Endothelial cell (in vitro differentiated cells): ENCODE data around the gene GSKIP. TPM values are rescaled to one million over a fixed set of nuclear protein-coding genes. Genes with fewer than 3 reads are reported as not detected.

Experiments
- DNase-seq: peaks from one replicate; pipeline ENCODE4 v3.0.0; 2021; ENCODE audit warnings: low spot score
- H3K27ac Mint-ChIP-seq: one replicate; pipeline ENCODE4 v1.8.0; 2021; ENCODE audit warnings: mixed read lengths, inconsistent platforms; ENCODE audit not compliant: unreplicated experiment
- H3K27me3 Mint-ChIP-seq: one replicate; pipeline ENCODE4 v1.8.0; 2021; ENCODE audit warnings: mild to moderate bottlenecking, moderate library complexity, mixed read lengths, inconsistent platforms; ENCODE audit not compliant: unreplicated experiment
- H3K36me3 Mint-ChIP-seq: one replicate; pipeline ENCODE4 v1.8.0; 2021; ENCODE audit warnings: mild to moderate bottlenecking, low read depth, mixed read lengths, inconsistent platforms; ENCODE audit not compliant: unreplicated experiment
- H3K4me1 Mint-ChIP-seq: one replicate; pipeline ENCODE4 v1.8.0; 2021; ENCODE audit warnings: mild to moderate bottlenecking, mixed read lengths, inconsistent platforms; ENCODE audit not compliant: unreplicated experiment
- H3K4me3 Mint-ChIP-seq: one replicate; pipeline ENCODE4 v1.8.0; 2021; ENCODE audit warnings: mild to moderate bottlenecking, mixed read lengths, inconsistent platforms; ENCODE audit not compliant: unreplicated experiment
- H3K9me3 Mint-ChIP-seq: one replicate; pipeline ENCODE4 v1.8.0; 2021; ENCODE audit warnings: mixed read lengths, inconsistent platforms; ENCODE audit not compliant: unreplicated experiment
- CTCF ChIP-seq: fragments of 200-600 bp; sonication (generic); IDR thresholded peaks from one replicate; pipeline ENCODE4 v1.5.0; 2021; ENCODE audit warnings: antibody characterized with exemption; ENCODE audit not compliant: unreplicated experiment
- total RNA-seq: library from RNA; stranded (reverse); fragmentation: NEBNext Ultra II Directional; extraction: Animal tissue kit (Norgen Biotek cat#: 25700); gene quantifications from one replicate; pipeline ENCODE4 v1.2.1, GENCODE V29; 2021; ENCODE audit not compliant: unreplicated experiment

The GSKIP gene
- total RNA-seq, 1 donor from 2014 or later = 27.6 TPM

- Mint-ChIP-seq H3K27me3 (no peaks in the 10 kb centered on the region), H3K4me1 (no peaks in the 10 kb centered on the region), H3K27ac (no peak overlapping the region), H3K4me3 (no peak overlapping the region), H3K36me3 (no peaks in the 10 kb centered on the region), H3K9me3 (no peaks in the 10 kb centered on the region)
- TF ChIP-seq CTCF = no peak
- DNase-seq = no peak
Observed at GRCh38 chr14:96351986-96352385, 11.3 kb upstream of the GSKIP start.

DNA sequence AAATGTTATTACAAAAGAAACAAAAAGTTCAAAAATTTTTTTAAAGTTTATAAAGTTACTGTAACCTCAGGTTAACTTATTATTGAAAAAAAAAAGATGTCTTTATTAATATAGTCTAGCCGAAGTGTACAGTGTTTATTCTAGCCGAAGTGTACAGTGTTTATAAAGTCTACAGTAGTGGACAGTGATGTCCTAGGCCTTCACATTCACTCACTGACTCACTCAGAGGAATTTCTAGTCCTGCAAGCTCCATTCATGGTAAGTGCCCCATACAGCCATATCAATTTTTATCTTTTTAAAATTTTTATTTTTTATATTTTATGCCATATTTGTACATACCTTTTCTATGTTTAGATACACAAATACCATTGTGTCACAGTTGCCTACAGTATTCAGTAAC is 10.6 kb upstream of the GSKIP start:
- Mint-ChIP-seq H3K27ac (no peak overlapping the region), H3K27me3 (no peaks in the 10 kb centered on the region), H3K9me3 (no peaks in the 10 kb centered on the region), H3K4me3 (no peak overlapping the region), H3K4me1 (no peaks in the 10 kb centered on the region), H3K36me3 (no peaks in the 10 kb centered on the region)
- no peak for TF ChIP-seq CTCF
- no peak for DNase-seq

GRCh38 chr14:96354246-96354645 is 9.1 kb upstream of the GSKIP start:
- no peaks in the 10 kb centered on the region for H3K4me1 Mint-ChIP-seq
- no peaks in the 10 kb centered on the region for H3K27me3 Mint-ChIP-seq
- no peak for TF ChIP-seq CTCF
- H3K9me3 Mint-ChIP-seq = no peaks in the 10 kb centered on the region
- no peak overlapping the region for H3K4me3 Mint-ChIP-seq
- no peak for DNase-seq
- no peak overlapping the region for H3K27ac Mint-ChIP-seq
- H3K36me3 Mint-ChIP-seq = no peaks in the 10 kb centered on the region

- Mint-ChIP-seq H3K9me3 (no peaks in the 10 kb centered on the region), H3K36me3 (no peaks in the 10 kb centered on the region), H3K4me3 (no peak overlapping the region), H3K27ac (no peak overlapping the region), H3K27me3 (peaks cover 2% of the 10 kb centered on the region), H3K4me1 (peaks cover 12% of the 10 kb centered on the region)
- DNase-seq = no peak
- no peak for TF ChIP-seq CTCF
Observed at GRCh38 chr14:96357216-96357615, 6.1 kb upstream of the GSKIP start.

- no peak overlapping the region for H3K27ac Mint-ChIP-seq
- no peak for TF ChIP-seq CTCF
Observed at GRCh38 chr14:96359959-96360358, 3.4 kb upstream of the GSKIP start.

More at GRCh38 chr14:96359959-96360358, 3.4 kb upstream of the GSKIP start:
- no peaks in the 10 kb centered on the region for H3K36me3 Mint-ChIP-seq
- H3K4me3 Mint-ChIP-seq = no peak overlapping the region
- peaks cover 28% of the 10 kb centered on the region for H3K4me1 Mint-ChIP-seq
- H3K27me3 Mint-ChIP-seq = peaks cover 4% of the 10 kb centered on the region
- no peak for DNase-seq
- H3K9me3 Mint-ChIP-seq = no peaks in the 10 kb centered on the region
